Caco-2 (cell line): ENCODE data around the gene PYCR2. TPM values are rescaled to one million over a fixed set of nuclear protein-coding genes. Genes with fewer than 3 reads are reported as not detected.

Experiments
- Bru-seq: library from RNA; stranded (reverse); fragments of 400-500 nt; gene quantifications from one replicate; lab custom pipeline; 2021; lab: Mats Ljungman, UMichigan
- BruChase-seq, 2 experiments: library from RNA; stranded (reverse); fragments of 400-500 nt; gene quantifications; one replicate each; lab custom pipeline; 2021; lab: Mats Ljungman, UMichigan
- BruUV-seq: library from RNA; stranded (reverse); fragments of 400-500 nt; replicated peaks from 2 replicates; lab custom pipeline; 2021; lab: Mats Ljungman, UMichigan
- CTCF ChIA-PET: fragments of 300-600 bp; sonication (Branson Sonifier 250); formaldehyde crosslinking; loops from one replicate; lab custom pipeline; 2022; ENCODE audit warnings: antibody characterized with exemption; lab: Charles Lee
- POLR2A ChIA-PET: fragments of 300-600 bp; sonication (Branson Sonifier 250); formaldehyde crosslinking; loops from one replicate; lab custom pipeline; 2022; ENCODE audit warnings: antibody characterized with exemption; lab: Charles Lee
- DNase-seq, 2 experiments: peaks; one replicate each; pipeline versions ENCODE4 v3.0.0 to v3.0.0-alpha.2; 2020 to 2022
- H3K27me3 ChIP-seq: replicated peaks from 2 replicates; pipeline ENCODE4 v1.6.0; 2011; ENCODE audit warnings: low read length; ENCODE audit not compliant: control insufficient read depth, insufficient read depth
- H3K36me3 ChIP-seq: 2 replicates; pipeline ENCODE4 v1.5.1; 2011; ENCODE audit warnings: low read length; ENCODE audit not compliant: control insufficient read depth, insufficient read depth
- H3K4me1 ChIP-seq: fragments of 250-450 bp; sonication (Bioruptor Pico); 2 replicates; pipeline ENCODE4 v1.5.1; 2020; ENCODE audit warnings: mild to moderate bottlenecking
- H3K4me3 ChIP-seq: 2 replicates; pipeline ENCODE4 v1.5.1; 2011; ENCODE audit warnings: low read depth, mild to moderate bottlenecking, control low read depth, low read length
- H3K9me3 ChIP-seq: fragments of 250-450 bp; sonication (Bioruptor Pico); 2 replicates; pipeline ENCODE4 v1.5.1; 2020; ENCODE audit warnings: mild to moderate bottlenecking, moderate library complexity
- H3K27ac Mint-ChIP-seq: one replicate; pipeline ENCODE4 v1.8.0; 2022; ENCODE audit warnings: mixed read lengths; ENCODE audit not compliant: unreplicated experiment
- H3K27me3 Mint-ChIP-seq: one replicate; pipeline ENCODE4 v1.8.0; 2022; ENCODE audit warnings: mixed read lengths; ENCODE audit not compliant: insufficient read depth, unreplicated experiment
- H3K36me3 Mint-ChIP-seq: one replicate; pipeline ENCODE4 v1.8.0; 2022; ENCODE audit warnings: mild to moderate bottlenecking, mixed read lengths; ENCODE audit not compliant: insufficient read depth, unreplicated experiment
- H3K4me1 Mint-ChIP-seq: one replicate; pipeline ENCODE4 v1.8.0; 2022; ENCODE audit warnings: low read depth, mixed read lengths; ENCODE audit not compliant: unreplicated experiment
- H3K4me3 Mint-ChIP-seq: one replicate; pipeline ENCODE4 v1.8.0; 2022; ENCODE audit warnings: mild to moderate bottlenecking, moderate library complexity, mixed read lengths; ENCODE audit not compliant: unreplicated experiment
- H3K9me3 Mint-ChIP-seq: one replicate; pipeline ENCODE4 v1.8.0; 2022; ENCODE audit warnings: mixed read lengths; ENCODE audit not compliant: unreplicated experiment
- CTCF ChIP-seq, 2 experiments: fragments of 200-600 bp in 1 of 2; IDR thresholded peaks; 1 replicate in 1 of 2; 2 replicates in 1 of 2; pipeline versions ENCODE4 v1.5.1 to v1.8.0; 2011 to 2022; ENCODE audit warnings: antibody characterized with exemption in 1 of 2, control low read depth in 1 of 2, inconsistent platforms in 1 of 2, low read depth in 1 of 2, low read length in 1 of 2, mild to moderate bottlenecking in 1 of 2, moderate library complexity in 1 of 2; ENCODE audit not compliant: insufficient read depth in 1 of 2, severe bottlenecking in 1 of 2, unreplicated experiment in 1 of 2
- intact Hi-C: fragments of 100-400 bp; cut with micrococcal nuclease; formaldehyde crosslinking; loops from one replicate; pipeline ENCODE4 v1.10.0; 2022; ENCODE audit not compliant: unreplicated experiment
- long read RNA-seq: library from polyadenylated mRNA; stranded (forward); transcript quantifications from one replicate; pipeline ENCODE4 v2.0.0, GENCODE V29; 2022
- total RNA-seq: library from RNA; stranded (reverse); gene quantifications from 2 replicates; pipeline ENCODE4 v1.2.3, GENCODE V29; 2022

The PYCR2 gene
- 69.7 and 73.7 TPM in 2 replicates for total RNA-seq
- Bru-seq, nascent RNA: percentile 81 among the genes with signal in this experiment
- BruChase-seq, experiment 1, labeled RNA remaining after a 2-hour chase: percentile 93 among the genes with signal in this experiment
- percentile 96 among the genes with signal in this experiment for BruChase-seq, experiment 2, labeled RNA remaining after a 6-hour chase
- long read RNA-seq, transcript PYCR2-201 (7 exons, 1,689 nt): major isoform, 157 of 204 reads
- long read RNA-seq, partial matches to known transcripts: 16 of 204 reads
- long read RNA-seq, other reads (novel, unspliced or antisense): 29 of 204 reads

GRCh38 chr1:225923692-225924555 is at the start of gene PYCR2:
Gene PYCR2, minus strand, starts transcription at chr1:225924250. Its CDS starts 140 bp downstream, at chr1:225924110.
- H3K9me3 ChIP-seq: no peaks in the 10 kb centered on the region
- peak; percentile 95 to 98 for DNase-seq
- intact Hi-C loops: loop anchor here (1.0 to 5.0 kb wide), 2 partner anchors 43 to 48 kb away; no protein-coding TSS in a partner anchor
- Mint-ChIP-seq H3K27me3 (no peaks in the 10 kb centered on the region), H3K4me1 (no peaks in the 10 kb centered on the region), H3K4me3 (peak within 1 kb of the TSS; percentile 95), H3K9me3 (no peaks in the 10 kb centered on the region), H3K27ac (peak within 1 kb of the TSS; percentile 94), H3K36me3 (peaks cover 37% of the 10 kb centered on the region)
- TF ChIP-seq CTCF (IDR thresholded peaks at IDR 0.05; ENCODE audit: insufficient read depth in 1 of 2, low read depth in 1 of 2, low read length in 1 of 2, severe bottlenecking in 1 of 2, unreplicated experiment in 1 of 2): no peak
- CTCF ChIA-PET: interaction anchor here (0.5 to 1.5 kb wide), 11 partner anchors 15 to 755 kb away, joined by 3 to 11 read pairs (median 5); partner anchors contain the start of genes LEFTY1, SRP9 and TMEM63A
- BruUV-seq: TSS peak; percentile 73
- no peaks in the 10 kb centered on the region for H3K4me1 ChIP-seq
- peak within 1 kb of the TSS; percentile 81 for H3K4me3 ChIP-seq
- H3K27me3 ChIP-seq: no peaks in the 10 kb centered on the region
- H3K36me3 ChIP-seq: peaks cover 5% of the 10 kb centered on the region
- POLR2A ChIA-PET: interaction anchor here (0.6 to 1.9 kb wide), 14 partner anchors 13 to 1580 kb away, joined by 3 to 33 read pairs (median 5); partner anchors contain the start of genes H3-3A, SDE2, SRP9 and TMEM63A

- Histone ChIP-seq H3K9me3 (no peaks in the 10 kb centered on the region), H3K27me3 (no peaks in the 10 kb centered on the region), H3K36me3 (no peaks in the 10 kb centered on the region; the same call in none of the 2 replicates), H3K4me1 (peaks cover 5% of the 10 kb centered on the region; the same call in 1 of the 2 replicates), H3K4me3 (no peak overlapping the region)
- intact Hi-C loops: loop anchor here (5.0 to 10.0 kb wide), 4 partner anchors 51 to 658 kb away; partner anchors contain the start of genes ENAH and PYCR2
- no peak for TF ChIP-seq CTCF (IDR thresholded peaks at IDR 0.05; ENCODE audit: insufficient read depth in 1 of 2, low read depth in 1 of 2, low read length in 1 of 2, severe bottlenecking in 1 of 2, unreplicated experiment in 1 of 2)
- no peaks in the 10 kb centered on the region for H3K4me1 Mint-ChIP-seq
- peak in 1 of 2 experiments; percentile 16 for DNase-seq
- ChIA-PET POLR2A (no interaction called here), CTCF (interaction anchor here (1.3 kb wide), 1 partner anchor 499 kb away, joined by 4 read pairs; no protein-coding TSS in a partner anchor)
- no peak overlapping the region for H3K4me3 Mint-ChIP-seq
- no peaks in the 10 kb centered on the region for H3K9me3 Mint-ChIP-seq
- peaks cover 8% of the 10 kb centered on the region for H3K36me3 Mint-ChIP-seq
- BruUV-seq: no TSS peak
- H3K27me3 Mint-ChIP-seq: no peaks in the 10 kb centered on the region
- no peak overlapping the region for H3K27ac Mint-ChIP-seq
Observed at GRCh38 chr1:225973158-225973557, 49.1 kb upstream of the PYCR2 start.
